K562 (cell line): ENCODE results near the gene CLCN2. TPM values are rescaled to one million over a fixed set of nuclear protein-coding genes. Genes with fewer than 3 reads are reported as not detected.
A peak's percentile ranks its signal among the peaks of the same experiment; 100 is the strongest.

Source experiments
- ARID1B ChIP-seq: fragments of 450-650 bp; IDR thresholded peaks from 2 replicates; pipeline ENCODE4 v1.6.1; 2016; ENCODE audit warnings: antibody characterized with exemption, mild to moderate bottlenecking, inconsistent platforms
- MAFG ChIP-seq: fragments of 450-650 bp; conservative IDR thresholded peaks from 2 replicates; pipeline ENCODE4 v1.6.1; 2016; ENCODE audit warnings: missing genetic modification characterization, missing compliant biosample characterization
- MTA1 ChIP-seq: fragments of 450-650 bp; IDR thresholded peaks from 2 replicates; pipeline ENCODE4 v1.6.1; 2017; ENCODE audit warnings: borderline replicate concordance
- NRF1 ChIP-seq, 2 experiments: fragments of 450-650 bp; IDR thresholded peaks in 1 of 2; conservative IDR thresholded peaks in 1 of 2; 2 replicates each; pipeline ENCODE4 v1.6.1; 2014; ENCODE audit warnings: mild to moderate bottlenecking in 2 of 2
- PTRF ChIP-seq: fragments of 450-650 bp; IDR thresholded peaks from 2 replicates; pipeline ENCODE4 v1.6.1; 2016; ENCODE audit warnings: mild to moderate bottlenecking, missing genetic modification characterization, missing compliant biosample characterization
- RCOR1 ChIP-seq, 2 experiments: IDR thresholded peaks; 2 replicates each; pipeline ENCODE4 v1.6.1; 2012; ENCODE audit warnings: low read depth in 2 of 2, low read length in 2 of 2, borderline replicate concordance in 1 of 2, improper control_type of control experiment in 1 of 2
- SMARCE1 ChIP-seq: fragments of 450-650 bp; IDR thresholded peaks from 2 replicates; pipeline ENCODE4 v1.7.1; 2016; ENCODE audit warnings: mild to moderate bottlenecking
- TAF9B ChIP-seq: fragments of 450-650 bp; IDR thresholded peaks from 2 replicates; pipeline ENCODE4 v1.6.1; 2018; ENCODE audit warnings: mild to moderate bottlenecking; ENCODE audit not compliant: partially characterized antibody
- TCF3 ChIP-seq: sonication (generic); formaldehyde crosslinking; IDR thresholded peaks from 2 replicates; pipeline ENCODE4 v1.4.0; 2020; ENCODE audit warnings: mild to moderate bottlenecking, missing genetic modification reagents
- U2AF2 ChIP-seq: fragments of 200-400 bp; formaldehyde crosslinking; optimal IDR thresholded peaks from 2 replicates; pipeline ENCODE3; 2017; ENCODE audit warnings: low read depth, mild to moderate bottlenecking, low read length
- ZNF197 ChIP-seq: fragments of 200-800 bp; sonication (Bioruptor generic); IDR thresholded peaks from 2 replicates; pipeline ENCODE4 v1.6.1; 2016; ENCODE audit warnings: low read depth, missing genetic modification characterization, missing compliant biosample characterization
- ZNF699 ChIP-seq: fragments of 250-450 bp; sonication (Bioruptor Pico); IDR thresholded peaks from 2 replicates; pipeline ENCODE4 v1.8.0; 2021; ENCODE audit warnings: mild to moderate bottlenecking, moderate library complexity; ENCODE audit not compliant: insufficient replicate concordance
- polyA plus RNA-seq, 8 experiments: library from polyadenylated mRNA; depleted of rRNA in 4 of 8; stranded (reverse) in 5 of 8; unstranded in 3 of 8; fragments of >200 nt; fragmentation: Nextera tagmentation in 2 of 8; fragmentation: Illumina TruSeq in 1 of 8; extraction: Ambion mirVana in 2 of 8; extraction: Trizol in 1 of 8; gene quantifications; 2 replicates each; pipeline versions ENCODE4 v1.2.1 to v1.2.3, GENCODE V29; 2011 to 2014; ENCODE audit warnings: inconsistent platforms in 1 of 8, missing spikeins in 1 of 8
- total RNA-seq, 7 experiments: library from RNA; depleted of rRNA in 6 of 7; stranded (reverse); fragments of >200 nt in 6 of 7; fragmentation: Illumina TruSeq in 2 of 7; extraction: Trizol in 2 of 7; gene quantifications; 2 replicates each; pipeline versions ENCODE4 v1.2.1 to v1.2.3, GENCODE V29; 2011 to 2021; ENCODE audit warnings: low replicate concordance in 1 of 7
- TF ChIP-seq, protein P1 (sequence below): IDR thresholded peaks from 2 replicates; pipeline ENCODE4 v1.6.1; 2011; ENCODE audit not compliant: insufficient read length; ENCODE audit errors: extremely low read depth
- TF ChIP-seq, protein P2 (sequence below): sonication (generic); formaldehyde crosslinking; IDR thresholded peaks from 2 replicates; pipeline ENCODE4 v1.8.0; 2022; ENCODE audit warnings: missing genetic modification reagents, mild to moderate bottlenecking, moderate library complexity, borderline replicate concordance
- TF ChIP-seq, protein P3 (sequence below): fragments of 250-450 bp; sonication (Bioruptor Pico); IDR thresholded peaks from 2 replicates; pipeline ENCODE4 v1.8.0; 2021; ENCODE audit warnings: moderate library complexity, mild to moderate bottlenecking, inconsistent platforms
- TF ChIP-seq, protein P4 (sequence below), 2 experiments: fragments of 200-800 bp in 1 of 2; sonication (Bioruptor generic) in 1 of 2; sonication (generic) in 1 of 2; formaldehyde crosslinking in 1 of 2; IDR thresholded peaks in 1 of 2; conservative IDR thresholded peaks in 1 of 2; 2 replicates each; pipeline versions ENCODE4 v1.5.0 to v1.6.1; 2016 to 2020; ENCODE audit warnings: missing compliant biosample characterization in 1 of 2, missing genetic modification characterization in 1 of 2, missing genetic modification reagents in 1 of 2
- TF ChIP-seq, protein P5 (sequence below): fragments of 450-650 bp; IDR thresholded peaks from 2 replicates; pipeline ENCODE4 v1.6.1; 2018; ENCODE audit not compliant: partially characterized antibody
- TF ChIP-seq, protein P6 (sequence below): fragments of 250-450 bp; sonication (Bioruptor Pico); IDR thresholded peaks from 2 replicates; pipeline ENCODE4 v1.5.0; 2020; ENCODE audit warnings: mild to moderate bottlenecking

CLCN2 gene
- total and polyA plus RNA-seq, 9 of the 15 experiments (the other 6 are each of a cell fraction or from before 2014, with no cell fraction given) = 0.10 to 14.0 (median 6.9) TPM

DNA sequence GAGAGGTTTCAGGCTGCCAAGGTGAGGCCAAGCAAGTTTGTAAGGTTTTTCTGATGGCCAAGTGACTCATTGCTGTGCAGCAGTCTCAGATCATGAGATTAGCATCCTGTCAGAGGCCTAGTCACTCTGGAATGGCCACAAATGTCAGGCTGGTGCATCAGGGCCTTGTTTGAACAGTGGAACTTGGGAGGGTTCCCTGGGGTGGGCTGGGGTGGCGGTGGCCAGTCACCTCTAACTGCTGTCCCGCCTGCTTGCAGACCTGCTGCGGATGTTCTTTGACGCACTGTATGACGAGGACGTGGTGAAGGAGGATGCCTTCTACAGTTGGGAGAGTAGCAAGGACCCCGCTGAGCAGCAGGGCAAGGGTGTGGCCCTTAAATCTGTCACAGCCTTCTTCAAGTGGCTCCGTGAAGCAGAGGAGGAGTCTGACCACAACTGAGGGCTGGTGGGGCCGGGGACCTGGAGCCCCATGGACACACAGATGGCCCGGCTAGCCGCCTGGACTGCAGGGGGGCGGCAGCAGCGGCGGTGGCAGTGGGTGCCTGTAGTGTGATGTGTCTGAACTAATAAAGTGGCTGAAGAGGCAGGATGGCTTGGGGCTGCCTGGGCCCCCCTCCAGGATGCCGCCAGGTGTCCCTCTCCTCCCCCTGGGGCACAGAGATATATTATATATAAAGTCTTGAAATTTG, 26.8 kb downstream of the CLCN2 start (continued):
- peak in 1 of 2 experiments; percentile 58; a peak in 1 of 4 replicates for TF ChIP-seq RCOR1 (IDR thresholded peaks at IDR 0.05; ENCODE audit: borderline replicate concordance in 1 of 2, low read depth in 2 of 2, low read length in 2 of 2)
- no peak for TF ChIP-seq PTRF (tag)
- TF ChIP-seq ARID1B = peak; percentile 75
- TF ChIP-seq, protein P1, sequence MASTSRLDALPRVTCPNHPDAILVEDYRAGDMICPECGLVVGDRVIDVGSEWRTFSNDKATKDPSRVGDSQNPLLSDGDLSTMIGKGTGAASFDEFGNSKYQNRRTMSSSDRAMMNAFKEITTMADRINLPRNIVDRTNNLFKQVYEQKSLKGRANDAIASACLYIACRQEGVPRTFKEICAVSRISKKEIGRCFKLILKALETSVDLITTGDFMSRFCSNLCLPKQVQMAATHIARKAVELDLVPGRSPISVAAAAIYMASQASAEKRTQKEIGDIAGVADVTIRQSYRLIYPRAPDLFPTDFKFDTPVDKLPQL = no peak
- TF ChIP-seq TAF9B = no peak
- no peak for TF ChIP-seq ZNF197 (CRISPR knock-in tag)
- TF ChIP-seq, protein P2, sequence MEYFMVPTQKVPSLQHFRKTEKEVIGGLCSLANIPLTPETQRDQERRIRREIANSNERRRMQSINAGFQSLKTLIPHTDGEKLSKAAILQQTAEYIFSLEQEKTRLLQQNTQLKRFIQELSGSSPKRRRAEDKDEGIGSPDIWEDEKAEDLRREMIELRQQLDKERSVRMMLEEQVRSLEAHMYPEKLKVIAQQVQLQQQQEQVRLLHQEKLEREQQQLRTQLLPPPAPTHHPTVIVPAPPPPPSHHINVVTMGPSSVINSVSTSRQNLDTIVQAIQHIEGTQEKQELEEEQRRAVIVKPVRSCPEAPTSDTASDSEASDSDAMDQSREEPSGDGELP (CRISPR knock-in tag) = peak; percentile 51; the same call in 1 of the 2 replicates
- TF ChIP-seq U2AF2 = no peak
- TF ChIP-seq, protein P3, sequence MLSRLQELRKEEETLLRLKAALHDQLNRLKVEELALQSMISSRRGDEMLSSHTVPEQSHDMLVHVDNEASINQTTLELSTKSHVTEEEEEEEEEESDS (CRISPR knock-in tag) = no peak
- TF ChIP-seq TCF3 (CRISPR knock-in tag) = 0 out of 2 replicates have a peak, but pooled peaks have one; percentile 32
- TF ChIP-seq, protein P4, sequence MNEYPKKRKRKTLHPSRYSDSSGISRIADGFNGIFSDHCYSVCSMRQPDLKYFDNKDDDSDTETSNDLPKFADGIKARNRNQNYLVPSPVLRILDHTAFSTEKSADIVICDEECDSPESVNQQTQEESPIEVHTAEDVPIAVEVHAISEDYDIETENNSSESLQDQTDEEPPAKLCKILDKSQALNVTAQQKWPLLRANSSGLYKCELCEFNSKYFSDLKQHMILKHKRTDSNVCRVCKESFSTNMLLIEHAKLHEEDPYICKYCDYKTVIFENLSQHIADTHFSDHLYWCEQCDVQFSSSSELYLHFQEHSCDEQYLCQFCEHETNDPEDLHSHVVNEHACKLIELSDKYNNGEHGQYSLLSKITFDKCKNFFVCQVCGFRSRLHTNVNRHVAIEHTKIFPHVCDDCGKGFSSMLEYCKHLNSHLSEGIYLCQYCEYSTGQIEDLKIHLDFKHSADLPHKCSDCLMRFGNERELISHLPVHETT (CRISPR knock-in tag; conservative IDR thresholded peaks at IDR 0.05 in 1 of 2, IDR thresholded peaks at IDR 0.05 in 1 of 2) = 0 out of 4 replicates have a peak, but pooled peaks of 1 of the 2 experiments have one; percentile 36
- TF ChIP-seq ZNF699 (CRISPR knock-in tag) = no peak
- peak; percentile 79 for TF ChIP-seq SMARCE1
- TF ChIP-seq MAFG (tag) = no peak
- TF ChIP-seq, protein P5, sequence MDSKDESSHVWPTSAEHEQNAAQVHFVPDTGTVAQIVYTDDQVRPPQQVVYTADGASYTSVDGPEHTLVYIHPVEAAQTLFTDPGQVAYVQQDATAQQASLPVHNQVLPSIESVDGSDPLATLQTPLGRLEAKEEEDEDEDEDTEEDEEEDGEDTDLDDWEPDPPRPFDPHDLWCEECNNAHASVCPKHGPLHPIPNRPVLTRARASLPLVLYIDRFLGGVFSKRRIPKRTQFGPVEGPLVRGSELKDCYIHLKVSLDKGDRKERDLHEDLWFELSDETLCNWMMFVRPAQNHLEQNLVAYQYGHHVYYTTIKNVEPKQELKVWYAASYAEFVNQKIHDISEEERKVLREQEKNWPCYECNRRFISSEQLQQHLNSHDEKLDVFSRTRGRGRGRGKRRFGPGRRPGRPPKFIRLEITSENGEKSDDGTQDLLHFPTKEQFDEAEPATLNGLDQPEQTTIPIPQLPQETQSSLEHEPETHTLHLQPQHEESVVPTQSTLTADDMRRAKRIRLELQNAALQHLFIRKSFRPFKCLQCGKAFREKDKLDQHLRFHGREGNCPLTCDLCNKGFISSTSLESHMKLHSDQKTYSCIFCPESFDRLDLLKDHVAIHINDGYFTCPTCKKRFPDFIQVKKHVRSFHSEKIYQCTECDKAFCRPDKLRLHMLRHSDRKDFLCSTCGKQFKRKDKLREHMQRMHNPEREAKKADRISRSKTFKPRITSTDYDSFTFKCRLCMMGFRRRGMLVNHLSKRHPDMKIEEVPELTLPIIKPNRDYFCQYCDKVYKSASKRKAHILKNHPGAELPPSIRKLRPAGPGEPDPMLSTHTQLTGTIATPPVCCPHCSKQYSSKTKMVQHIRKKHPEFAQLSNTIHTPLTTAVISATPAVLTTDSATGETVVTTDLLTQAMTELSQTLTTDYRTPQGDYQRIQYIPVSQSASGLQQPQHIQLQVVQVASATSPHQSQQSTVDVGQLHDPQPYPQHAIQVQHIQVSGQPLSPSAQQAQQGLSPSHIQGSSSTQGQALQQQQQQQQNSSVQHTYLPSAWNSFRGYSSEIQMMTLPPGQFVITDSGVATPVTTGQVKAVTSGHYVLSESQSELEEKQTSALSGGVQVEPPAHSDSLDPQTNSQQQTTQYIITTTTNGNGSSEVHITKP = no peak
- TF ChIP-seq, protein P6, sequence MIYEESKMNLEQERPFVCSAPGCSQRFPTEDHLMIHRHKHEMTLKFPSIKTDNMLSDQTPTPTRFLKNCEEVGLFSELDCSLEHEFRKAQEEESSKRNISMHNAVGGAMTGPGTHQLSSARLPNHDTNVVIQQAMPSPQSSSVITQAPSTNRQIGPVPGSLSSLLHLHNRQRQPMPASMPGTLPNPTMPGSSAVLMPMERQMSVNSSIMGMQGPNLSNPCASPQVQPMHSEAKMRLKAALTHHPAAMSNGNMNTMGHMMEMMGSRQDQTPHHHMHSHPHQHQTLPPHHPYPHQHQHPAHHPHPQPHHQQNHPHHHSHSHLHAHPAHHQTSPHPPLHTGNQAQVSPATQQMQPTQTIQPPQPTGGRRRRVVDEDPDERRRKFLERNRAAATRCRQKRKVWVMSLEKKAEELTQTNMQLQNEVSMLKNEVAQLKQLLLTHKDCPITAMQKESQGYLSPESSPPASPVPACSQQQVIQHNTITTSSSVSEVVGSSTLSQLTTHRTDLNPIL (CRISPR knock-in tag) = no peak
- TF ChIP-seq NRF1 (conservative IDR thresholded peaks at IDR 0.05 in 1 of 2, IDR thresholded peaks at IDR 0.05 in 1 of 2) = 0 out of 4 replicates have a peak, but pooled peaks of 1 of the 2 experiments have one; percentile 16
- TF ChIP-seq MTA1 = no peak
